IMR-90 (cell line): ENCODE measurements around the gene C1orf167. TPM values are rescaled to one million over a fixed set of nuclear protein-coding genes. Genes with fewer than 3 reads are reported as not detected.
A peak's percentile ranks its signal among the peaks of the same experiment; 100 is the strongest.

Experiments used
- ATAC-seq: fragments of 200-7000 bp; cut with Tn5 transposase; 2 replicates; pipeline ENCODE4 v1.9.1; 2020; ENCODE audit warnings: low read depth, mild to moderate bottlenecking, moderate library complexity
- BruUV-seq: library from RNA; stranded (reverse); fragments of 400-500 nt; replicated peaks from 2 replicates; lab custom pipeline; 2021; lab: Mats Ljungman, UMichigan
- CTCF ChIA-PET: fragments of 300-600 bp; formaldehyde crosslinking; extraction: SDS; loops from one replicate; lab custom pipeline; 2021; ENCODE audit warnings: antibody characterized with exemption; lab: Yijun Ruan, JAX
- POLR2A ChIA-PET: fragments of 300-600 bp; sonication (Branson Sonifier 250); formaldehyde crosslinking; loops from one replicate; lab custom pipeline; 2022; ENCODE audit warnings: antibody characterized with exemption; ENCODE audit not compliant: unreplicated experiment; lab: Charles Lee
- DNase-seq: peaks from one replicate; pipeline ENCODE4 v3.0.0; 2013
- H2AFZ ChIP-seq: replicated peaks from 2 replicates; pipeline ENCODE3; 2013; ENCODE audit warnings: low read length, mild to moderate bottlenecking; ENCODE audit not compliant: poor library complexity
- H2AK5ac ChIP-seq: 2 replicates; pipeline ENCODE4 v1.6.1; 2013; ENCODE audit warnings: low read depth, low read length, inconsistent platforms
- H2AK9ac ChIP-seq: replicated peaks from 2 replicates; pipeline ENCODE3; 2013; ENCODE audit warnings: mild to moderate bottlenecking, low read depth, low read length, moderate library complexity; ENCODE audit not compliant: poor library complexity
- H2BK120ac ChIP-seq: 2 replicates; pipeline ENCODE4 v1.6.1; 2013; ENCODE audit warnings: low read depth, low read length, inconsistent platforms
- H2BK15ac ChIP-seq: 3 replicates; pipeline ENCODE4 v1.6.1; 2013; ENCODE audit warnings: low read depth, low read length, inconsistent platforms
- H2BK20ac ChIP-seq: 2 replicates; pipeline ENCODE4 v1.6.1; 2013; ENCODE audit warnings: low read depth, mild to moderate bottlenecking, inconsistent platforms, low read length, moderate library complexity
- H2BK5ac ChIP-seq: 2 replicates; pipeline ENCODE4 v1.6.1; 2013; ENCODE audit warnings: mild to moderate bottlenecking, low read depth, low read length, inconsistent platforms; ENCODE audit not compliant: poor library complexity, severe bottlenecking
- H3K14ac ChIP-seq: replicated peaks from 2 replicates; pipeline ENCODE4 v1.6.1; 2013; ENCODE audit warnings: low read depth, low read length, inconsistent platforms
- H3K18ac ChIP-seq: 2 replicates; pipeline ENCODE4 v1.6.1; 2013; ENCODE audit warnings: low read depth, low read length, control low read depth
- H3K23ac ChIP-seq: 2 replicates; pipeline ENCODE4 v1.6.1; 2013; ENCODE audit warnings: low read depth, low read length, inconsistent platforms
- H3K27ac ChIP-seq: 2 replicates; pipeline ENCODE4 v1.5.1; 2013; ENCODE audit warnings: mild to moderate bottlenecking, control low read depth, low read length; ENCODE audit not compliant: insufficient read depth
- H3K27me3 ChIP-seq: 2 replicates; pipeline ENCODE4 v1.6.1; 2013; ENCODE audit warnings: low read length; ENCODE audit not compliant: control insufficient read depth, insufficient read depth
- H3K36me3 ChIP-seq: 2 replicates; pipeline ENCODE4 v1.6.1; 2013; ENCODE audit warnings: low read length, mixed read lengths; ENCODE audit not compliant: control insufficient read depth, insufficient read depth
- H3K4ac ChIP-seq: 2 replicates; pipeline ENCODE4 v1.6.1; 2013; ENCODE audit warnings: low read depth, low read length, inconsistent platforms
- H3K4me1 ChIP-seq: 2 replicates; pipeline ENCODE4 v1.6.1; 2013; ENCODE audit warnings: low read length, mixed read lengths; ENCODE audit not compliant: control insufficient read depth, insufficient read depth
- H3K4me2 ChIP-seq: 2 replicates; pipeline ENCODE4 v1.6.1; 2013; ENCODE audit warnings: low read depth, mild to moderate bottlenecking, control low read depth, low read length, moderate library complexity
- H3K4me3 ChIP-seq: 2 replicates; pipeline ENCODE4 v1.5.1; 2013; ENCODE audit warnings: low read depth, mild to moderate bottlenecking, control low read depth, low read length, moderate library complexity; ENCODE audit not compliant: insufficient read depth
- H3K56ac ChIP-seq: 2 replicates; pipeline ENCODE4 v1.6.1; 2013; ENCODE audit warnings: low read length, inconsistent platforms; ENCODE audit not compliant: insufficient read depth; ENCODE audit errors: extremely low read depth
- H3K79me1 ChIP-seq, 2 experiments: 2 replicates each; pipeline ENCODE4 v1.6.1; 2013; ENCODE audit warnings: low read length in 2 of 2, inconsistent platforms in 1 of 2, low read depth in 1 of 2
- H3K9ac ChIP-seq: 2 replicates; pipeline ENCODE4 v1.6.1; 2013; ENCODE audit warnings: low read depth, low read length, control low read depth
- H3K9me1 ChIP-seq: 2 replicates; pipeline ENCODE4 v1.6.1; 2013; ENCODE audit warnings: low read length, inconsistent platforms; ENCODE audit not compliant: insufficient read depth
- H3K9me3 ChIP-seq: 2 replicates; pipeline ENCODE4 v1.6.1; 2013; ENCODE audit warnings: low read length; ENCODE audit not compliant: control insufficient read depth, insufficient read depth
- H4K20me1 ChIP-seq: 2 replicates; pipeline ENCODE4 v1.6.1; 2013; ENCODE audit warnings: low read length, inconsistent platforms; ENCODE audit not compliant: insufficient read depth
- H4K5ac ChIP-seq: 2 replicates; pipeline ENCODE4 v1.6.1; 2013; ENCODE audit warnings: mild to moderate bottlenecking, low read depth, low read length, control low read depth
- H4K8ac ChIP-seq, 2 experiments: 2 replicates each; pipeline ENCODE4 v1.6.1; 2013; ENCODE audit warnings: low read depth in 2 of 2, low read length in 2 of 2, control low read depth in 1 of 2, inconsistent platforms in 1 of 2
- H4K91ac ChIP-seq: 2 replicates; pipeline ENCODE4 v1.6.1; 2013; ENCODE audit warnings: low read depth, low read length, inconsistent platforms; ENCODE audit not compliant: insufficient read depth
- BHLHE40 ChIP-seq: fragments of 150-350 bp; IDR thresholded peaks from 2 replicates; pipeline ENCODE4 v1.6.1; 2016; ENCODE audit warnings: mild to moderate bottlenecking, low read depth, low read length
- CEBPB ChIP-seq: IDR thresholded peaks from 2 replicates; pipeline ENCODE4 v1.6.1; 2012; ENCODE audit warnings: low read depth, low read length, improper control_type of control experiment
- CHD1 ChIP-seq: IDR thresholded peaks from 2 replicates; pipeline ENCODE4 v1.6.1; 2012; ENCODE audit warnings: low read depth, low read length, improper control_type of control experiment
- FOS ChIP-seq: fragments of 150-350 bp; IDR thresholded peaks from 2 replicates; pipeline ENCODE4 v1.6.1; 2016; ENCODE audit warnings: low read depth, low read length
- MAFK ChIP-seq: IDR thresholded peaks from 2 replicates; pipeline ENCODE4 v1.6.1; 2012; ENCODE audit warnings: low read depth, low read length, improper control_type of control experiment
- MAZ ChIP-seq: IDR thresholded peaks from 2 replicates; pipeline ENCODE4 v1.6.1; 2012; ENCODE audit warnings: low read depth, mild to moderate bottlenecking, low read length, improper control_type of control experiment, moderate library complexity, borderline replicate concordance
- MXI1 ChIP-seq: IDR thresholded peaks from 2 replicates; pipeline ENCODE4 v1.6.1; 2012; ENCODE audit warnings: low read depth, mild to moderate bottlenecking, low read length, moderate library complexity, borderline replicate concordance
- POLR2A ChIP-seq: IDR thresholded peaks from 2 replicates; pipeline ENCODE4 v1.6.1; 2012; ENCODE audit warnings: mild to moderate bottlenecking, low read depth, low read length
- RAD21 ChIP-seq: IDR thresholded peaks from 2 replicates; pipeline ENCODE4 v1.6.1; 2012; ENCODE audit warnings: low read length, improper control_type of control experiment
- RCOR1 ChIP-seq: IDR thresholded peaks from 2 replicates; pipeline ENCODE4 v1.6.1; 2012; ENCODE audit warnings: mild to moderate bottlenecking, low read length, improper control_type of control experiment; ENCODE audit not compliant: insufficient replicate concordance
- RFX5 ChIP-seq: IDR thresholded peaks from 2 replicates; pipeline ENCODE4 v1.8.0; 2012; ENCODE audit warnings: low read depth, mild to moderate bottlenecking, low read length, moderate library complexity
- WGBS, 2 experiments: methylation state at CpG; one replicate each; pipeline versions ENCODE4 v1.1.5 to v1.1.7; 2013; ENCODE audit warnings: missing lambda C conversion rate in 2 of 2; ENCODE audit not compliant: insufficient read length in 1 of 2; ENCODE audit errors: extremely low coverage in 2 of 2; 5-methylcytosine and 5-hydroxymethylcytosine counted together
- dilution Hi-C: fragments of 300-500 bp; cut with HindIII; formaldehyde crosslinking; loops from one replicate; pipeline ENCODE4 v1.14.3; 2018; ENCODE audit warnings: low sequenced_read_pairs; ENCODE audit not compliant: unreplicated experiment
- in situ Hi-C: fragments of 300-500 bp; cut with MboI; formaldehyde crosslinking; loops from 3 replicates; pipeline ENCODE4 v1.14.3; 2019; ENCODE audit warnings: low sequenced_read_pairs, inconsistent platforms, mixed read lengths
- intact Hi-C: fragments of 100-400 bp; cut with micrococcal nuclease; formaldehyde crosslinking; loops from 2 replicates; pipeline ENCODE4 v1.10.0; 2022
- polyA plus RNA-seq, 3 experiments: library from polyadenylated mRNA; depleted of rRNA; stranded (reverse); fragments of >200 nt; gene quantifications; 2 replicates each; pipeline ENCODE4 v1.2.3, GENCODE V29; 2012; ENCODE audit warnings: low replicate concordance in 1 of 3
- total RNA-seq: library from RNA; depleted of rRNA; stranded (reverse); fragments of >200 nt; gene quantifications from 2 replicates; pipeline ENCODE4 v1.2.3, GENCODE V29; 2012
- TF ChIP-seq, protein P1 (sequence below): fragments of 150-350 bp; IDR thresholded peaks from 2 replicates; pipeline ENCODE4 v1.6.1; 2016; ENCODE audit warnings: low read depth, mild to moderate bottlenecking, low read length, moderate library complexity, borderline replicate concordance
- TF ChIP-seq, protein P2 (sequence below): conservative IDR thresholded peaks from 2 replicates; pipeline ENCODE4 v1.5.1; 2012; ENCODE audit warnings: mild to moderate bottlenecking, low read depth, low read length, improper control_type of control experiment

C1orf167 gene
- total and polyA plus RNA-seq, 2 of the 4 experiments (the other 2 are of a cell fraction) = under 0.01 to 0.15 TPM

DNA sequence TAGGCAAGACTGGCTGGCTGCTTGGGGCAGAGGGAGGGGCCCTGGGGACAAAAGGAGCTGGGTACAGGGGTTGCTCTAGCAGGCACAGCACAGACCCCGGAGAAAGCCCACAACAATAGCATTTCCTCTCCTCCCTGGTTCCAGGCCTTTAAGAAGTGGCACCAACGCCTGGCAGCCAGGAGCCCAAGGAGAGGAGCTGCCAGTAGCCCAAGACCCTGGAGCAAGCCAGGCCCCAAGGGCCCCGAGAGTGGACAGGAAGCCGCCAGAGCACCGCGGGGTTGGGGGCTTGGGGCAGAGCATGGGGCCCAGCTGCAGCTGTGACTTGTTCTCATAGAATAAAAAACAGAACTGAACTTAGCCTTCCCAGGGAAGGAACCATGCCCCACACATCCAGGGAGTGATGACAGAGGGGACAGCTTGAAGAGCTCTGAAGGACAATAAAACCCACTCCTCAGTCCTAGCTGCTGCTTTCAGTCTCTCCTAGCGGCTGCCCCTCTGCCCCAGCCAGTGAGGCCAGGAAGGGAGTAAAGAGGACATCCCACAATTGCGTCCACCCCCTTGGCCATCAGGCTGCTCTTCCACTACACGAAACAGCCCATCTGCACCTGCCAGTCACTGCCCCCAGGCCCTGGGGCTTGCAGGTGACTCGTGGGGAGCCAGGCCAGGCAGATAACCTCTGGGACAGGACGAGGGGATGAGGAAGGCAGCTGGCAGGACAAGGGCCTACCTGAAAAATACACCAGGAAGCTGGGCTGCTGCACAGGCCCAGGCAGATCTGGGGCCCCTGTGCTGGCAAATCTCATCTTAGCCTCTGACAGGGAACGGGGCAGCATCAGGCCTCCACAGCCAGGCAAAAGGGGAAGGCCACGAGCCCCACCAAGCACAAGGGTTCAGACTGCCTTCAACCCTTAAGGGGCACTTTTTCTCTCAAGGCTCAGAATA is 27.4 kb downstream of the C1orf167 start:
- ChIA-PET CTCF (no interaction called here), POLR2A (no interaction called here)
- H3K36me3 ChIP-seq = peaks cover 28% of the 10 kb centered on the region; the same call in 1 of the 2 replicates
- H3K56ac ChIP-seq = no peak overlapping the region
- H3K27ac ChIP-seq = peak overlapping the region; percentile 90; the same call in 1 of the 2 replicates
- H3K9me1 ChIP-seq = peaks cover 34% of the 10 kb centered on the region
- ATAC-seq (no peak), DNase-seq (no peak)
- no peak overlapping the region for H3K23ac ChIP-seq
- no peak overlapping the region for H3K9ac ChIP-seq
- H2AK5ac ChIP-seq = peak overlapping the region; percentile 94; the same call in 1 of the 2 replicates
- 20% methylated on average over 2 of the region's 13 CpGs; no CpG with 5 or more reads in 1 of the 2 experiments for WGBS, 2 experiments
- peak overlapping the region; percentile 77; the same call in 1 of the 2 replicates for H4K91ac ChIP-seq
- no peaks in the 10 kb centered on the region for H4K20me1 ChIP-seq
- H2AFZ ChIP-seq = no peak overlapping the region
- dilution Hi-C loops = no loop called here
- H3K4me3 ChIP-seq = no peak overlapping the region
- no peak overlapping the region for H3K4me2 ChIP-seq
- BruUV-seq = no TSS peak
- H3K18ac ChIP-seq = no peak overlapping the region; the same call in 1 of the 2 replicates
- peaks cover 0 to 17% of the 10 kb centered on the region in 2 experiments; a peak in 2 of 4 replicates for H3K79me1 ChIP-seq
- intact Hi-C loops = no loop called here
- peak overlapping the region in 1 of 2 experiments; percentile 92; a peak in 1 of 4 replicates for H4K8ac ChIP-seq
- H2BK5ac ChIP-seq = peak overlapping the region; percentile 86
- peaks cover 39% of the 10 kb centered on the region for H3K4me1 ChIP-seq
- H2BK15ac ChIP-seq = peak overlapping the region; percentile 91; the same call in 2 of the 3 replicates
- H2BK120ac ChIP-seq = peak overlapping the region; percentile 95; the same call in 1 of the 2 replicates
- H3K27me3 ChIP-seq = no peaks in the 10 kb centered on the region
- no peak overlapping the region for H3K14ac ChIP-seq
- H4K5ac ChIP-seq = peak overlapping the region; percentile 69; the same call in 1 of the 2 replicates
- H2AK9ac ChIP-seq = peak overlapping the region; percentile 99
- H3K9me3 ChIP-seq = no peaks in the 10 kb centered on the region
- in situ Hi-C loops = no loop called here
- H3K4ac ChIP-seq = peak overlapping the region; percentile 96
- H2BK20ac ChIP-seq = no peak overlapping the region; the same call in 1 of the 2 replicates
- no peak for TF ChIP-seq RCOR1
- TF ChIP-seq, protein P1, sequence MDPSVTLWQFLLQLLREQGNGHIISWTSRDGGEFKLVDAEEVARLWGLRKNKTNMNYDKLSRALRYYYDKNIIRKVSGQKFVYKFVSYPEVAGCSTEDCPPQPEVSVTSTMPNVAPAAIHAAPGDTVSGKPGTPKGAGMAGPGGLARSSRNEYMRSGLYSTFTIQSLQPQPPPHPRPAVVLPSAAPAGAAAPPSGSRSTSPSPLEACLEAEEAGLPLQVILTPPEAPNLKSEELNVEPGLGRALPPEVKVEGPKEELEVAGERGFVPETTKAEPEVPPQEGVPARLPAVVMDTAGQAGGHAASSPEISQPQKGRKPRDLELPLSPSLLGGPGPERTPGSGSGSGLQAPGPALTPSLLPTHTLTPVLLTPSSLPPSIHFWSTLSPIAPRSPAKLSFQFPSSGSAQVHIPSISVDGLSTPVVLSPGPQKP = no peak
- no peak for TF ChIP-seq RAD21
- TF ChIP-seq MAZ = no peak
- no peak for TF ChIP-seq MXI1
- TF ChIP-seq MAFK = no peak
- TF ChIP-seq CHD1 = no peak
- TF ChIP-seq POLR2A = no peak
- TF ChIP-seq, protein P2, sequence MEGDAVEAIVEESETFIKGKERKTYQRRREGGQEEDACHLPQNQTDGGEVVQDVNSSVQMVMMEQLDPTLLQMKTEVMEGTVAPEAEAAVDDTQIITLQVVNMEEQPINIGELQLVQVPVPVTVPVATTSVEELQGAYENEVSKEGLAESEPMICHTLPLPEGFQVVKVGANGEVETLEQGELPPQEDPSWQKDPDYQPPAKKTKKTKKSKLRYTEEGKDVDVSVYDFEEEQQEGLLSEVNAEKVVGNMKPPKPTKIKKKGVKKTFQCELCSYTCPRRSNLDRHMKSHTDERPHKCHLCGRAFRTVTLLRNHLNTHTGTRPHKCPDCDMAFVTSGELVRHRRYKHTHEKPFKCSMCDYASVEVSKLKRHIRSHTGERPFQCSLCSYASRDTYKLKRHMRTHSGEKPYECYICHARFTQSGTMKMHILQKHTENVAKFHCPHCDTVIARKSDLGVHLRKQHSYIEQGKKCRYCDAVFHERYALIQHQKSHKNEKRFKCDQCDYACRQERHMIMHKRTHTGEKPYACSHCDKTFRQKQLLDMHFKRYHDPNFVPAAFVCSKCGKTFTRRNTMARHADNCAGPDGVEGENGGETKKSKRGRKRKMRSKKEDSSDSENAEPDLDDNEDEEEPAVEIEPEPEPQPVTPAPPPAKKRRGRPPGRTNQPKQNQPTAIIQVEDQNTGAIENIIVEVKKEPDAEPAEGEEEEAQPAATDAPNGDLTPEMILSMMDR = no peak
- TF ChIP-seq BHLHE40 = no peak
- no peak for TF ChIP-seq CEBPB
- TF ChIP-seq FOS = no peak
- TF ChIP-seq RFX5 = no peak
